GM06990 (cell line): Measurements from ENCODE around the gene THSD4.

ENCODE experiments used
- DNase-seq: peaks from one replicate; pipeline ENCODE4 v3.0.0-alpha.2; 2011; ENCODE audit not compliant: insufficient read length; ENCODE audit errors: extremely low read depth
- H3K27me3 ChIP-seq: replicated peaks from 2 replicates; pipeline ENCODE4 v1.6.0; 2011; ENCODE audit warnings: low read length; ENCODE audit not compliant: control insufficient read depth, insufficient read depth
- H3K36me3 ChIP-seq: 2 replicates; pipeline ENCODE4 v1.5.1; 2011; ENCODE audit warnings: low read length; ENCODE audit not compliant: control insufficient read depth, insufficient read depth
- H3K4me3 ChIP-seq: replicated peaks from 2 replicates; pipeline ENCODE4 v1.5.1; 2011; ENCODE audit warnings: low read depth, mild to moderate bottlenecking, control low read depth, low read length
- CTCF ChIP-seq: IDR thresholded peaks from 2 replicates; pipeline ENCODE4 v1.5.1; 2011; ENCODE audit warnings: low read length, control low read depth, mild to moderate bottlenecking, inconsistent platforms; ENCODE audit not compliant: insufficient read depth, poor library complexity, severe bottlenecking

Gene THSD4

GRCh38 chr15:71801935-71802655, 686.8 kb downstream of the THSD4 start:
- no peak for DNase-seq
- H3K4me3 ChIP-seq = no peak overlapping the region

GRCh38 chr15:71802770-71803169, 687.5 kb downstream of the THSD4 start:
- peak; percentile 64 for TF ChIP-seq CTCF
- H3K4me3 ChIP-seq = no peak overlapping the region
- no peaks in the 10 kb centered on the region for H3K36me3 ChIP-seq
- peak; percentile 50 for DNase-seq
- no peaks in the 10 kb centered on the region for H3K27me3 ChIP-seq

More at GRCh38 chr15:71801935-71802655, 686.8 kb downstream of the THSD4 start:
- no peaks in the 10 kb centered on the region for H3K27me3 ChIP-seq
- no peak for TF ChIP-seq CTCF
- no peaks in the 10 kb centered on the region for H3K36me3 ChIP-seq

GRCh38 chr15:71804226-71804625, 689.0 kb downstream of the THSD4 start:
- no peak for TF ChIP-seq CTCF
- H3K36me3 ChIP-seq = no peaks in the 10 kb centered on the region
- no peak overlapping the region for H3K4me3 ChIP-seq
- no peak for DNase-seq
- H3K27me3 ChIP-seq = no peaks in the 10 kb centered on the region

GRCh38 chr15:71804695-71805470, 689.6 kb downstream of the THSD4 start:
- no peak for TF ChIP-seq CTCF
- H3K4me3 ChIP-seq = no peak overlapping the region

GRCh38 chr15:71806452-71806931, 691.2 kb downstream of the THSD4 start:
- Histone ChIP-seq H3K36me3 (no peaks in the 10 kb centered on the region), H3K4me3 (no peak overlapping the region), H3K27me3 (no peaks in the 10 kb centered on the region)
- no peak for TF ChIP-seq CTCF
- no peak for DNase-seq

More at GRCh38 chr15:71804695-71805470, 689.6 kb downstream of the THSD4 start:
- Histone ChIP-seq H3K27me3 (no peaks in the 10 kb centered on the region), H3K36me3 (no peaks in the 10 kb centered on the region)
- DNase-seq = no peak
